ENCODE data around the gene SBF2.

DNA sequence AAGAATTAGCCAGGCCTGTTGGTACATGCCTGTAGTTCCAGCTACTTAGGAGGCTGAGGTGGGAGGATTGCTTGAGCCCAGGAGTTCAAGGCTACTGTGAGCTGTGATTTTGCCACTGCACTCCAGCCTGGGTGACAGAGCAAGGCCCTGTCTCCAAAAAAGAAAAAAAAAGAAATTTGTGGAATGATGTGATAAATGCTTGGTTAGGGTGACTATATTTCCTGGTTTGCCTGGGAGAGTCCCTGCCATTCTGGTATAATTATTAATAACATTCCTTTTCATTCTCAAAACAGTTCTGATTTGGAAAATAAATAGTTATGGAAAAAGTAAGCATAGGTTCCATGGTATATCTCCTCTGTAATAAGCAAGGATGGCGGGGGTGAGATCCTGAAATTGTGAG is 555.3 kb downstream of the SBF2 start:
- TF ChIP-seq, protein P1, sequence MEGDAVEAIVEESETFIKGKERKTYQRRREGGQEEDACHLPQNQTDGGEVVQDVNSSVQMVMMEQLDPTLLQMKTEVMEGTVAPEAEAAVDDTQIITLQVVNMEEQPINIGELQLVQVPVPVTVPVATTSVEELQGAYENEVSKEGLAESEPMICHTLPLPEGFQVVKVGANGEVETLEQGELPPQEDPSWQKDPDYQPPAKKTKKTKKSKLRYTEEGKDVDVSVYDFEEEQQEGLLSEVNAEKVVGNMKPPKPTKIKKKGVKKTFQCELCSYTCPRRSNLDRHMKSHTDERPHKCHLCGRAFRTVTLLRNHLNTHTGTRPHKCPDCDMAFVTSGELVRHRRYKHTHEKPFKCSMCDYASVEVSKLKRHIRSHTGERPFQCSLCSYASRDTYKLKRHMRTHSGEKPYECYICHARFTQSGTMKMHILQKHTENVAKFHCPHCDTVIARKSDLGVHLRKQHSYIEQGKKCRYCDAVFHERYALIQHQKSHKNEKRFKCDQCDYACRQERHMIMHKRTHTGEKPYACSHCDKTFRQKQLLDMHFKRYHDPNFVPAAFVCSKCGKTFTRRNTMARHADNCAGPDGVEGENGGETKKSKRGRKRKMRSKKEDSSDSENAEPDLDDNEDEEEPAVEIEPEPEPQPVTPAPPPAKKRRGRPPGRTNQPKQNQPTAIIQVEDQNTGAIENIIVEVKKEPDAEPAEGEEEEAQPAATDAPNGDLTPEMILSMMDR (conservative IDR thresholded peaks at IDR 0.05 in 1 of 2, IDR thresholded peaks at IDR 0.05 in 1 of 2; ENCODE audit: extremely low read depth in 1 of 2, insufficient read depth in 1 of 2, low read depth in 1 of 2, low read length in 2 of 2): no peak
- no peak for TF ChIP-seq EZH2 (IDR thresholded peaks at IDR 0.05; ENCODE audit: borderline replicate concordance, low read length)

All from mammary epithelial cell (primary cell).